ENCODE measurements around the gene KCNIP4. TPM values are rescaled to one million over a fixed set of nuclear protein-coding genes. Genes with fewer than 3 reads are reported as not detected.

Gene KCNIP4
- total RNA-seq, 1 donor from 2014 or later, result not detected

DNA sequence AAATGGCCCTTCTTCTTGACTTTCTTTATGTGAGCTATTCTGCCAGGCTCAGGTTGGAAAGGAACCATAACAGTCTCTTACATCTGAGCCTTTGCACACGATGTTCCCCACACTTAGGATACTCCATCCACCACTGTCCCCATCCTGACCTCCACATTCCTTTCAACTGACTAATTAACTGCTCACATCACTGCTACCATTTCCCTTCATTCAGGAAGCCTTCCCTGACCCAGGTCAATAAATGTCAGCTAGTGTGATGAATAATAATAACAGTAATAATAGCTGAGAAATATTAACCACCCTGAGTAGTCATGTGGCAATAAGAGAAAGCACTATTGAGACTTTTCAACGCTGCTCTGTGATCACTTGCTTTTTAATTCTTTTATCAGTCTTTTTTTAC, 291.7 kb downstream of the KCNIP4 start:
- DNase-seq (ENCODE audit: low spot score), result no peak
- Mint-ChIP-seq H3K4me3 (ENCODE audit: unreplicated experiment) (no peak overlapping the region), H3K36me3 (ENCODE audit: low read depth) (no peaks in the 10 kb centered on the region), H3K27me3 (ENCODE audit: low read depth) (no peaks in the 10 kb centered on the region), H3K4me1 (ENCODE audit: low read depth) (no peaks in the 10 kb centered on the region), H3K9me3 (ENCODE audit: low read depth) (no peaks in the 10 kb centered on the region), H3K27ac (ENCODE audit: unreplicated experiment) (no peak overlapping the region)
- TF ChIP-seq, protein P1, sequence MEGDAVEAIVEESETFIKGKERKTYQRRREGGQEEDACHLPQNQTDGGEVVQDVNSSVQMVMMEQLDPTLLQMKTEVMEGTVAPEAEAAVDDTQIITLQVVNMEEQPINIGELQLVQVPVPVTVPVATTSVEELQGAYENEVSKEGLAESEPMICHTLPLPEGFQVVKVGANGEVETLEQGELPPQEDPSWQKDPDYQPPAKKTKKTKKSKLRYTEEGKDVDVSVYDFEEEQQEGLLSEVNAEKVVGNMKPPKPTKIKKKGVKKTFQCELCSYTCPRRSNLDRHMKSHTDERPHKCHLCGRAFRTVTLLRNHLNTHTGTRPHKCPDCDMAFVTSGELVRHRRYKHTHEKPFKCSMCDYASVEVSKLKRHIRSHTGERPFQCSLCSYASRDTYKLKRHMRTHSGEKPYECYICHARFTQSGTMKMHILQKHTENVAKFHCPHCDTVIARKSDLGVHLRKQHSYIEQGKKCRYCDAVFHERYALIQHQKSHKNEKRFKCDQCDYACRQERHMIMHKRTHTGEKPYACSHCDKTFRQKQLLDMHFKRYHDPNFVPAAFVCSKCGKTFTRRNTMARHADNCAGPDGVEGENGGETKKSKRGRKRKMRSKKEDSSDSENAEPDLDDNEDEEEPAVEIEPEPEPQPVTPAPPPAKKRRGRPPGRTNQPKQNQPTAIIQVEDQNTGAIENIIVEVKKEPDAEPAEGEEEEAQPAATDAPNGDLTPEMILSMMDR (IDR thresholded peaks at IDR 0.05), result no peak

DNA sequence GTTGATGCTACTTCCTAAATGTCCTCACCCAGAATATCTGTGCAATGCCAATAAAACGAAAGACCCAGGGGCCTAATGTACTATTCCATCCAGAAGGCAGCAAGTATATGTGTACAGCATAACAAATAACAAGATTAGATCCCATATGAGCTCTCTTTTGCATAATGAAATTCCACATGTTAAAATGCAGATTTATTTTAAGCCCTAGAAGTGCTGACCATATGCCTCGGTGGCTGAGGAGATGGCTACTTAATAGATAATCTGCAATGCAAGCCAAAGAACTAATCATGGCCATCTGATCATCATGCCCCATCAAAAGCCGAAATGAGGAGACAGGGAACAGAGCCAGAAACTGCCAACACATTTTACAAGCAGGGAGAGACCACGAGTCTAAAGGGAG, 293.5 kb downstream of the KCNIP4 start:
- TF ChIP-seq, protein P1 (IDR thresholded peaks at IDR 0.05), result no peak
- Mint-ChIP-seq H3K27ac (ENCODE audit: unreplicated experiment) (no peak overlapping the region), H3K27me3 (ENCODE audit: low read depth) (no peaks in the 10 kb centered on the region), H3K4me3 (ENCODE audit: unreplicated experiment) (no peak overlapping the region), H3K9me3 (ENCODE audit: low read depth) (no peaks in the 10 kb centered on the region), H3K4me1 (ENCODE audit: low read depth) (no peaks in the 10 kb centered on the region), H3K36me3 (ENCODE audit: low read depth) (no peaks in the 10 kb centered on the region)
- no peak for DNase-seq (ENCODE audit: low spot score)

DNA sequence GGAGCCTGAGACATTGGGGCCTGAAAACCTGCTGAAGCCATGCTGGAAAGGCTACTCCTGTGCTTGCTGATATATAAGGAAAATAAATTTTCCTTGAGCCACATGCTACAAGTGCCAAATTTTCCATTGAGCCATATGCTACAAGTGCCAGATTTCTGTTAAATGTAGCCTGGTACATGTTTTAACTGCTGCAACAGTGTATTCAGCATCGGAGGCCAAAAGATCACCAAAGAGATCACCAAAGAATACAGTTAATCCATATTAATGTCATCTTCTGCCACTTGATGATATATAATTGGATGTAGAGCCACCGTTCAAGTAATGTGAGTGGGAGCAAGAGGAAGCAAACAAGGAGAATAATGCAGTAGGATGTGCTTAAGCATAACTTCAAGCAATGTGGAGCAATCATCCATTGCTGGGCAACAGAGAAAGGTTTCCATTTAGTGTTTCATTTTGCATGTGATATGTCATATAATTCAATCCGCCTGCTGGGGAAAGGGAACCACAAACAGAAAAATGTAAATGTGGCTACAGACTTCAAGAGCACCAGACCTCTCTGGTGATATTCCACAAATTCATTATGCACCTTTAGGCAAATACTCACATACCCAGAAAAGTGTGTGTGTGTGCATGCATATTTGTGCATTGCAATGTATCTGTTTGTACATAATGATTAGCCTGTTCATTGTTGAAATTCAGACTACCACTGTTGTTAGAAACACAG, 295.9 kb downstream of the KCNIP4 start:
- Mint-ChIP-seq H3K4me1 (ENCODE audit: low read depth) (no peaks in the 10 kb centered on the region), H3K27me3 (ENCODE audit: low read depth) (peaks cover 2% of the 10 kb centered on the region), H3K9me3 (ENCODE audit: low read depth) (no peaks in the 10 kb centered on the region), H3K4me3 (ENCODE audit: unreplicated experiment) (no peak overlapping the region), H3K36me3 (ENCODE audit: low read depth) (no peaks in the 10 kb centered on the region), H3K27ac (ENCODE audit: unreplicated experiment) (no peak overlapping the region)
- no peak for DNase-seq (ENCODE audit: low spot score)
- TF ChIP-seq, protein P1 (IDR thresholded peaks at IDR 0.05), result no peak

DNA sequence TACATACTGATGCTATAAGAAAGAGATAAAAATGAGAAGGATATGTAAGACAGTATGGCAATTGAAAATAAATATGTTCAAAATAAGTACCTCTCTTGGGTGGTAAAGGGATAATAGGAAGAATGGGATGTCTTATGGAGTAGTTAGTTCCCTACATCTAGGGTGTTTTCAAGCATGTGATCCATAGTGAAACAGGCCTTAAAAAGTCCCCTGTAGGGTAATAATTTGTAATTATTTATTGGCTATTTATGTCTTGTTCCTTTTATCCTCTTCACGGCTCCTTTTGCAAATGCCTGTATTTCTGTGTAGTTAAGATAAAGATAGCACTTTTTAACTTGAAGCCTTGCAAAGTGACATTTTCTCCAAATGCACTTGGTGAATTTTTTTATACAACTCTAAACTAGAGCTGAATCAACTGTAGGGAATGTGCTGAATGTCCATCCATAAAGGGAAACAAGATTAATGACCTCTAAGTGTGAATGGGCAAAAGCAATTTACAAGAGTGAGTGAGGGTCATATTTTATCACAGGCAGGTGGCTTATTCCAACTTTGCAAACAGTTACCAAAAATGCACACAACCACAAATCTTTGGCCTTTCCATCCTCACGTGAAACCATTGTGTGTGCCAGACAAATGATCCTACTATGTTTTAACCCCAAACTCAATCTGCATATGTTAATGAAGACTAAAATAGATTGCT, 299.0 kb downstream of the KCNIP4 start:
- H3K9me3 Mint-ChIP-seq (ENCODE audit: low read depth), result no peaks in the 10 kb centered on the region
- H3K27me3 Mint-ChIP-seq (ENCODE audit: low read depth), result peaks cover 3% of the 10 kb centered on the region
- H3K4me3 Mint-ChIP-seq (ENCODE audit: unreplicated experiment), result no peak overlapping the region
- TF ChIP-seq, protein P1 (IDR thresholded peaks at IDR 0.05), result no peak
- H3K36me3 Mint-ChIP-seq (ENCODE audit: low read depth), result no peaks in the 10 kb centered on the region
- no peaks in the 10 kb centered on the region for H3K4me1 Mint-ChIP-seq (ENCODE audit: low read depth)
- no peak overlapping the region for H3K27ac Mint-ChIP-seq (ENCODE audit: unreplicated experiment)
- no peak for DNase-seq (ENCODE audit: low spot score)

DNA sequence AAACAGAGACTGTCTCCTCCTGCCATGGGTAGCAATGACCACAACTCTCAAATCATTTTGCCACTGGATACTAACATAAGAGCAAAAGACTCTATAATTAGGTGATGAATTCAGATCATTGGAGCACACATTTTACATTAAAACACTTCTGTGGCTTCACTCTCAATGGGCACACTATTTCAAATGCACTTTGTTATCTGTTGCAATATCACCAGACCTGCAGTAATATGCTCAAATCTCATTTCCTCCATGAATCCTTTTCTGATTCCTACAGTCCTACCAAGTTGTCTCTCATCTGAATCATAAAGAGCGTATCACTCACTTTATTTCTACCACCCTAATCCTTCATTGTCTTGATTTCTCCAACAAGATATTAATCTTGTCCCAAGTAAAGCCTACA, 302.8 kb downstream of the KCNIP4 start:
- Mint-ChIP-seq H3K4me3 (ENCODE audit: unreplicated experiment) (no peak overlapping the region), H3K4me1 (ENCODE audit: low read depth) (no peaks in the 10 kb centered on the region), H3K9me3 (ENCODE audit: low read depth) (no peaks in the 10 kb centered on the region), H3K36me3 (ENCODE audit: low read depth) (no peaks in the 10 kb centered on the region), H3K27me3 (ENCODE audit: low read depth) (peaks cover 3% of the 10 kb centered on the region), H3K27ac (ENCODE audit: unreplicated experiment) (no peak overlapping the region)
- TF ChIP-seq, protein P1 (IDR thresholded peaks at IDR 0.05), result no peak
- no peak for DNase-seq (ENCODE audit: low spot score)
